Measurements from ENCODE around the gene PLS1.
"Not testable (repeated sequence)": the region's sequence is repeated elsewhere in the genome, so short reads cannot be mapped to it uniquely, and the experiment has no call there.

The PLS1 gene, protein sequence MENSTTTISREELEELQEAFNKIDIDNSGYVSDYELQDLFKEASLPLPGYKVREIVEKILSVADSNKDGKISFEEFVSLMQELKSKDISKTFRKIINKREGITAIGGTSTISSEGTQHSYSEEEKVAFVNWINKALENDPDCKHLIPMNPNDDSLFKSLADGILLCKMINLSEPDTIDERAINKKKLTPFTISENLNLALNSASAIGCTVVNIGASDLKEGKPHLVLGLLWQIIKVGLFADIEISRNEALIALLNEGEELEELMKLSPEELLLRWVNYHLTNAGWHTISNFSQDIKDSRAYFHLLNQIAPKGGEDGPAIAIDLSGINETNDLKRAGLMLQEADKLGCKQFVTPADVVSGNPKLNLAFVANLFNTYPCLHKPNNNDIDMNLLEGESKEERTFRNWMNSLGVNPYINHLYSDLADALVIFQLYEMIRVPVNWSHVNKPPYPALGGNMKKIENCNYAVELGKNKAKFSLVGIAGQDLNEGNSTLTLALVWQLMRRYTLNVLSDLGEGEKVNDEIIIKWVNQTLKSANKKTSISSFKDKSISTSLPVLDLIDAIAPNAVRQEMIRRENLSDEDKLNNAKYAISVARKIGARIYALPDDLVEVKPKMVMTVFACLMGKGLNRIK

DNA sequence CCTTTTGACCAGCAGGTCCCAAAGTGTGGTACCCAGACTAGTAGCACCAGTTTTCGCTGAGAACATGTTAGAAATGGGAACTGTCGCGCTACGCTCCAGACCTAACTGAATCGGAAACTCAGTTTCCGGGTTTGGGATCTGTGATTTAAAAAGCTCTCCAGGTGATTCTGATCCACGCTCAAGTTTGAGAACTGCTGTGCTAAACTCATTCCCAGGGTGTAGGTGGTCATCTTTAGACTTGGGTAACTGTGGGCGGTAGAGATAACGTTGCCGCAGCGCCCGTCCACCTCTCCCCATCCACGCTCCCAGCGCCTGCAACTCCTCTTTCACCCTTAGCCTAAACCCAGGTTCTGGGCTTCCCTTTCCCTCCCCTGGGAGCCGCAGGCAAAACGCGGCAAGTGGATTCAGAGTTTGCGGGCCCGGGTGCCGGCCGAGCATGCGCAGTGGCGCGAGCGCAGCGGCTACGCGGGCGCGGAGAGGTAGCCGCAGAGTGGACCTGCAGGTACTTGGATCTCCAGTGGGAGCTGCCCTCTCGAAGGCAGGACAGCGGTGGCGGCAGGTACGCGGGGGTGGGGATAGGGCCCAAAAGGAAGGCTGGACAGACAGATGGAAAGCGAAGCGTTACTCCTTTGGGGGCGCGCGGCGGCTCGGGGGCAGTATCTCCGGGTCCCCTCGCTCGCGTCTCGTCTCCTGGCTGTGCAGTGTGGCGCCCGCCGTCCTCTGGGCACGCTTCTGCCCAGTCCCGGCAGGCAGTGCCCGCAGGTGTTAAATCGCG, at the start of gene PLS1:
TSS of gene PLS1 (plus strand) at position 443 of the 775 bp plus-strand sequence. CDS start 67,845 bp downstream, outside the sequence.
- peak; percentile 71 to 80 (median 74) for DNase-seq (ENCODE audit: low read depth in 4 of 4, low spot score in 1 of 4)

DNA sequence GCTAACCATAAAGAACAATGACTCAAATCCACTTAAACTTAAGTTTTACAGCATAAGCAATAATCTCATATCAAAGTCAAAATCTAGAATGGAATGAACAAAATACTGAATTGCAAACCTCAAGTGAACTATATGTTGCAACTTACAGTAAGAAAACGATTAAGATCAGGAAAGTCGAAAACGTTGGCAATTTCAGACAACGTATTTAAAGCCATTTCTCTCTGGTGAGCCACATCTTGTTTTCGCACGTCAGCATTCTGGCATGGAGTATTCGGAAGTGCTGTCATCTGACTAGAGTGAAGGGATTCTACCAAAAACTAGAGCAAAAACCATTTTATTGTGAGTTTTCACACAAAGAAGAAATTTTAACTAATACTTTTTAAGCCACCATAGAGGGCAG, 46.2 kb upstream of the PLS1 start:
- no peak for DNase-seq (ENCODE audit: low read depth in 4 of 4, low spot score in 1 of 4)

DNA sequence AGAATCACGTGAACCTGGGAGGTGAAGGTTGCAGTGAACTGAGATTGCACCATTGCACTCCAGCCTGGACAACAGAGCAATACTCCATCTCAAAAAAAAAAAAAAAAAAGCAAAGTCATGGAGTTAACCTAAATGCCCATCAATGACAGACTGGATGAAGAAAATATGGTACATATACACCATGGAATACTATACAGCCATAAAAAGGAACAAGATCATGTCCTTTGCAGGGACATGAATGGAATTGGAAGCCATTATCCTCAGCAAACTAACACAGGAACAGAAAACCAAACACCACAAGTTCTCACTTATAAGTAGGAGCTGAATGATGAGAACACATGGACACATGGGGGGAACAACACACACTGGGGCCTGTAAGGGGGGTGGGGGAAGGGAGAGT, 43.6 kb upstream of the PLS1 start:
- not testable (repeated sequence) for DNase-seq (ENCODE audit: low read depth in 4 of 4, low spot score in 1 of 4)

DNA sequence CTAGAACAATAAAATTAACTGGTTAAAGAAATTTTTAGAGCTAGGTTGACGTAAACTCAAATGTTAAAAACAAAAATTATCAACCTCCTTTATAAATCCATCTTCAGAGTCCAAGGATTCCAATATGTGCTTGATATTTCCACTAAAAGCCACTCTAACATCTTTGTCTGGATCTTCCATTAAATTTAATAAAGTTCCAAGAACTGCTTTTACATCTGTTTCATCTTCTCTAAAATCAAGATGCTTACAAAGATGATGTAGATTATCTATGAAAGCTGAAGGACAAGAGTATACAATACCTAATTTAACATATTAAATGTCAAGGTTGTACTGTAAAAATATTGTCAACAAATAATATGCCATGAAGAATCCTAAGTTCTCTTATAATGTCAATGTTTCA, 42.5 kb upstream of the PLS1 start:
- DNase-seq (ENCODE audit: low read depth in 4 of 4, low spot score in 1 of 4) = no peak

- no peak for DNase-seq (ENCODE audit: low read depth in 4 of 4, low spot score in 1 of 4)
These were observed 36.1 kb upstream of the PLS1 start for GRCh38 chr3:142560118-142560517.

DNA sequence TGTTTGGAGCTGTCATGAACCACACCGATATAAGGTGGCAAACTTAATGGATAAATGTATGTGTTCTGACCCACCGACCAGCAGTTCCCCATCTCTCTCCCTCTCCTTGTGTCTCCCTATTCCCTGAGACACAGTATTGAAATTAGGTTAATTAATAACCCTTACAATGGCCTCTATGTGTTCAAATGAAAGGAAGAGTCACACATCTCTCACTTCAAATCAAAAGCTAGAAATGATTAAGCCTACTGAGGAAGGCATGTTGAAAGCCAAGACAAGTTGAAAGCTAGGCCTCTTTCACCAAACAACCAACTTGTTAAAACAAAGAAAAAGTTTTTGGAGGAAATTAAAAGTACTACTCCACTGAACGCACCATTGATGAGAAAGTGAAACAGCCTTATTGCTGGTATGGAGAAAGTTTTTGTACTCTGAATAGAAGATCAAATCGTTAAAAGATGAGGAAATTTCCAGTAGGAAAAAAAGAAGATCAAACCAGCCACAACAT, 32.6 kb upstream of the PLS1 start:
- DNase-seq (ENCODE audit: low read depth in 4 of 4, low spot score in 1 of 4) = no peak

DNA sequence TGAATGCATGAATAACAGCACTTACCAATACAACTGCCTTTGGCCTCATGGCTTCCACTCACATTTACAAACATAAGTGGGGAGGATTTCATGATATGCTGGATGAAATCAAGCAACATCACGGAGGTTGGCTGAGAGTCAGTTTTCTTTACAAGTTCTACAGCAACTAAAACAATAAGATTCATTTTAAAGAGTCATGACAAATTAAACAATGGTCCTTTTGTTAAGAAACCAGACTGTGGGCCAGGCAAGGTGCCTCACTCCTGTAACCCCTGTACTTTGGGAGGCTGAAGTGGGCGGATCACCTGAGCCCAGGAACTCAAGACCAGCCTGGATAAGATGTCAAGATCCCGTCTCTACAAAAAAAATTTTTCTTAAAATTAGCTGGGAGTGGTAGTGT, 30.1 kb upstream of the PLS1 start:
- DNase-seq (ENCODE audit: low read depth in 4 of 4, low spot score in 1 of 4) = no peak

- no peak for DNase-seq (ENCODE audit: low read depth in 4 of 4, low spot score in 1 of 4)
These were observed 27.7 kb upstream of the PLS1 start for GRCh38 chr3:142568393-142569017.

DNA sequence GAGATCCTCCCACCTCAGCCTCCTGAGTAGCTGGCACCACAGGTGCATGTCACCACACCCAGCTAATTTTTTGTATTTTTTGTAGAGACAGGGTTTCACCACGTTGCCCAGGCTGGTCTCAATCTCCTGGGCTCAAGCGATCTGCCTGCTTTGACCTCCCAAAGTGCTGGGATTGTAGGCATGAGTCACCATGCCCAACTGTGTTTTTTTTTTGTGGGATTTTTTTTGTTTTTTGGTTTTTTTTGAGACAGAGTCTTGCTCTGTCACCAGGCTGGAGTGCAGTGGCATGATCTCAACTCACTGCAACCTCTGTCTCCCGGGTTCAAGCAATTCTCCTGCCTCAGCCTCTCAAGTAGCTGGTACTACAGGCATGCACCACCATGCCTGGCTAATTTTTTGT, 26.8 kb upstream of the PLS1 start:
- not testable (repeated sequence) for DNase-seq (ENCODE audit: low read depth in 4 of 4, low spot score in 1 of 4)

DNA sequence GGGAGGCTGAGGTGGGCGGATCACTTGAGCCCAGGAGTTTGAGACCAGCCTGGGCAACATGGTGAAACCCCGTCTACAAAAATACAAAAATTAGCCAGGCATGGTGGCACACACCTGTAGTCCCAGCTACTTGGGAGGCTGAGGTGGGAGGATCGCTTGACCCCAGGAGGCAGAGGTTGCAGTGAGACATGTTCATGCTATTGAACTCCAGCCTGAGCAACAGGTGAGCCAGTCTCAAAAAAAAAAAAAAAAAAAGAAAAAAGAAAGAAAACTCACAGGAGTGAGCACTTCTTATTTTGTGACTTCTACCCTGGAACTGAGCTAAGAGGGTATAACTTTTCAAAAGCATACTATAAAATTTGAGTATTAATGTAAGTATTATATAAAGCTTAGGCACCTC, 22.0 kb upstream of the PLS1 start:
- DNase-seq (ENCODE audit: low read depth in 4 of 4, low spot score in 1 of 4) = not testable (repeated sequence)

- DNase-seq (ENCODE audit: low read depth in 4 of 4, low spot score in 1 of 4) = no peak
These were observed 21.5 kb upstream of the PLS1 start for GRCh38 chr3:142574665-142575064.

- no peak for DNase-seq (ENCODE audit: low read depth in 4 of 4, low spot score in 1 of 4)
These were observed 19.4 kb upstream of the PLS1 start for GRCh38 chr3:142576792-142577191.

DNA sequence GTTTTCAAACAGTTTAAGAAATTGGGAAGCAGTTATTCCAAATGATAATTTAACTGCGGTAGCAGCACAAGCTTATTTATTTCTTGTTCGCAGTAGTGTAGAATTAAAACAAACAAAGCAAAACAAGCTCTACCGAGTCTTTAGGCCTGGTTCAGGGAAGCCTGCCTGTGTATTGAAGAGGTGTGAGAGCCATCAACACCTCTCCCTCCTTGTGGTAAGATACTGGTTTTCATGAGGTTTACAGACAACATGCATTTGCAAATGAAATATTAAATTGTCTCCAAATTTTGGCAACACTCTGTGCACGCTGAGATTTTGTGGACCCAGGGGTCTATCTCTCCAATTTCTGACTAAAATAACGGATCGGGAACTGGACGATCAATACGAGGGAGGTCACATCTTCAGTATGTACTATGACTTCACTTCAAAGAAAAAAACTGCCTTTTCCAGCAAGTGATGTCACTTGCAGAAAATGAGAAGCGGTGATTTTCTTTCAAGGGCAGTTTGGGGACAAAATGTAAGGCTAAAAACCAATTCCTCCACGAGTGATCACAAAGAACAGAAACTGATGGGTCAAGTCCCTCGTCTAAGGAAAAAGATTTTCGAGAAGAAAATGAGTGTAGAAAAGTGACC, 18.4 kb upstream of the PLS1 start:
- no peak for DNase-seq (ENCODE audit: low read depth in 4 of 4, low spot score in 1 of 4)

DNA sequence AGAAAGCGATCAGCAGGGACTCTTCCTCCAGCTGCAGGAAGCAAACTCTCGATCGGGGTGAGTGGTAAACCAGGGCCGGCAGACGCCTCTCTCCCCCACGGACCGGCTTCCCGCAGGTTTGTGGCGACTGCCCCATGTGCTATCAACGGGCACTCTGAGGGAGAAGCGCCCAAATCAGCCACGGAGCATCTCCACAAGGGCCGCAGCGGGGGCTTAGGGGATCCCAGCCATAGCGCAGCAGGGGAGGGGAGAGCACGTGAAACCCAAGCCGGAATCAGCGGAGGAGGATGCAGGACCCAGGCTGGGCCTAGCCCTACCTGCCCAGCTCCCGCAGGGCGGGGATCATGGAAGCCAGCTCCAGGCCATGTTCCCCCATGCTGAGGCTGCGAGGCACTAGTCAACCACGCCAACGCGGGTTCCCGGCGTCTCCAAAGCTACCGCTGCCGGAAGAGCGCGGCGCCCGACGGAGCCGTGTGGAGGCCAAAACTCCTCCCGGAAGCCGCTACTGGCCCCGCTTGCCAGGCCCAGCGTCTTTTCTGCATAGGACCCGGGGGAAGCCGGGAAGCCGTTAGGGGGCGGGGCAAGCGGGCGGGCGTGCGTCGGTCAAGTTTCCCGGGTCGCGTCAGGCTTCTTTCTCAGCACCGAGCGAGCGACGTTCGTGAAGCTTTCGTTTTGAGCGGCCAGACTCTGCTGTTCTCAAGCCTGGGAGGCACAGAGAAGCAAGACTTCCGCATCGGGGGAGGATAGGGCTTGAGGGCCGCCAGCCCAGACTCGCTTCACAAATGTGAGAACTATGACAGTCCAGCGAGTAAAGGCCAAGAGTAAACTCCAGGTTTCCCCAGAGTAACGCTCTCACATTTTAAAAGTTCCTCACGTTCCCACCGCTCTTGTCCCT, 17.6 kb upstream of the PLS1 start, which contains the start of gene ATR:
TSS of gene ATR (minus strand) at position 405 of the 895 bp plus-strand sequence. CDS start at position 376, 29 bp downstream.
- DNase-seq (ENCODE audit: low read depth in 4 of 4, low spot score in 1 of 4) = peak; percentile 93 to 97 (median 94)

DNA sequence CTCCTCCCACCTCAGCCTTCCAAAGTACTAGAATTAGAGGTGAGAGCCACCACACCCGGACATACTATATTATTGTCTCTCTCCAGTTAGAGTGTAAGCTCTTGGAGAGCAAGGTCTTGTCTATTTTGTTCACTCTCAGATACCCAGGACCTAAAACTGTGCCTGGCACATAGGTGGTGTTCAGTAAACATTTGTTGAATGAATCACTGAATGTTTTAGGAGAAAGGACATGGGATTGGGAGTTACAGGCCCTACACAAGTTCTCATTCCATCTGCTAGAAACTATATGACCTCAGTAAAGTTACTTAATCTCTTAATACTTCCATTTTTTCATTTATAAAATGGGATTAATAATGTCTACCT, 16.2 kb upstream of the PLS1 start:
- DNase-seq (ENCODE audit: low read depth in 4 of 4, low spot score in 1 of 4) = no peak

DNA sequence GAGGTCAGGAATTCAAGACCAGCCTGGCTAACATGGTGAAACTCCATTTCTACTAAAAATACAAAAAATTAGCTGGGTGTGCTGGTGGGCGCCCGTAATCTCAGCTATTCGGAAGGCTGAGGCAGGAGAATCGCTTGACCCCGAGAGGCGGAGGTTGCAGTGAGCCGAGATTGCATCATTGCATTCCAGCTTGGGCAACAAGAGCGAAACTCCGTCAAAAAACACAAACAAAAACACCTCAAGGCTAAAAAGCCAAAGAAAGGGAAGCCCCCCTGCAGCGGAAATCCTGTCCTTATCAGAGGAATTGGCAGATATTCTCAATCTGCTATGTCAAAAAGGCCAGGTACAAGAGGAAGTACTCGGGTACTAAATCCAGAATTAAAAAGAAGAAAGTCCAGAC, 15.1 kb upstream of the PLS1 start:
- DNase-seq (ENCODE audit: low read depth in 4 of 4, low spot score in 1 of 4) = not testable (repeated sequence)

DNA sequence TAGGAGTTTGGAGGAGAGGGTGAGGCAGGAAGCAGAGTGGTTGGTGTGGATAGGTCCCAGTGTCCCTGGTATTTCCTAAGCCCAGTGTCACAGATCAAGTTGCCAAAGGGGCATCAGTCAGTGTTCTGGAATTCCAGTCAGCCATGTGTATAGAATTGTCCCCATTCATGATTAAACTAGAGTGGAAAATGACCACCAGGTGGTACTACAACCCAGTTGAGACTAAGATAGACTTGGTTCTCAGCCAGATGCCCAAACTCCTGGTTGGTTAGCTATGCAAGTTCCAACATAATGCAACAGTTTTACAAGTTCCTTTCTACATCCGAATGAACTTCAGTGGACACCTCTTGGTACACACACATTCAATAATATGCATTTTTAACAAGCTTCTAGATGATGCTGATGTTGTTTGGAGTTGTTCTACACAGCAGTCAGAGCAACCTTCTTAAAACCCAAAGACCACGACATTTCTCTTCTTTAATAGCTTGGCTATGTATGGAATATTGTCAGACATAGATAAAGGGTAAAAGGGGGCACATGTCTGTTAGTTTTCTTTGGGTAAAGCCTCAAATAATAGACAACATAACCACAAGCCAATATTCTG, 9.3 kb upstream of the PLS1 start:
- no peak for DNase-seq (ENCODE audit: low read depth in 4 of 4, low spot score in 1 of 4)

DNA sequence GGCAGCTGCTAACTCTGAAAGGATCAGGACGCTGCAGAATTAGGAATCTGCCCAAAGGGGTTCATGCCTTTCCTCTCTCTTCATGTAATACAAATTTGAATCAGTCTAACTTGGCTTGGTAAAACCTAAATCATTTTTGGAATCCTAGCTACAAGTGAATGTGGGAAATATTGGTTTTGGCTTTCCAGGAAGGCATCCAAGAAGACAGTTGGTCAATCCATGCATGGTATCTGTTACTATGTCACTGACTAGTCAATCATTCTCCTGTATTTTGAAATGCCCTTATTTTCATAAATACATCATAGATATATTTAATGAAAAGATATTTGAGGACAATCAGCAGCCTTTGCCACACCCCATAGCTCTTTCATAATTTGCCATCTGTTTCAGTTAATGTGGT, 7.5 kb upstream of the PLS1 start:
- DNase-seq (ENCODE audit: low read depth in 4 of 4, low spot score in 1 of 4) = no peak

- DNase-seq (ENCODE audit: low read depth in 4 of 4, low spot score in 1 of 4) = not testable (repeated sequence)
These were observed 3.9 kb upstream of the PLS1 start for GRCh38 chr3:142592268-142592667.

All from stimulated activated CD4-positive, alpha-beta T cell treated with anti-CD3 and anti-CD28 coated beads, Interleukin-1b, Interleukin-23, amount 100 ng/mL, for 24 hours (primary cell).